Stimulated activated naive CD8-positive, alpha-beta T cell treated with anti-CD3 and anti-CD28 coated beads, Interleukin-15, Interleukin-2, amounts not matched to agents 100 U/mL and 50 U/mL, for 24 hours (primary cell): ENCODE data around the gene GNG7.
"Not testable (repeated sequence)": the region's sequence is repeated elsewhere in the genome, so short reads cannot be mapped to it uniquely, and the experiment has no call there.

ENCODE experiments used
- ATAC-seq: fragments of 150-1000 bp; cut with Tn5 transposase; one replicate; pipeline ENCODE4 v1.10.0; 2021
- DNase-seq: peaks from one replicate; pipeline ENCODE4 v3.0.0; 2021

Gene GNG7

GRCh38 chr19:2602391-2603181 is 99.9 kb downstream of the GNG7 start:
- no peak for DNase-seq
- no peak for ATAC-seq

- ATAC-seq (no peak), DNase-seq (no peak)
These were observed 101.3 kb downstream of the GNG7 start for GRCh38 chr19:2600914-2601870.

- no peak for DNase-seq
- ATAC-seq, result no peak
These were observed 108.2 kb downstream of the GNG7 start for GRCh38 chr19:2594319-2594718.

- no peak for DNase-seq
These were observed 109.7 kb downstream of the GNG7 start for GRCh38 chr19:2592824-2593223.

GRCh38 chr19:2591537-2592291 is 110.8 kb downstream of the GNG7 start:
- no peak for ATAC-seq
- no peak for DNase-seq

More at GRCh38 chr19:2592824-2593223, 109.7 kb downstream of the GNG7 start:
- ATAC-seq, result no peak

GRCh38 chr19:2590630-2591399 is 111.7 kb downstream of the GNG7 start:
- no peak for ATAC-seq
- no peak for DNase-seq

GRCh38 chr19:2589441-2589840 is 113.1 kb downstream of the GNG7 start:
- DNase-seq (no peak), ATAC-seq (no peak)

GRCh38 chr19:2588081-2588777 is 114.3 kb downstream of the GNG7 start:
- DNase-seq, result no peak

GRCh38 chr19:2587001-2587719 is 115.3 kb downstream of the GNG7 start:
- ATAC-seq (no peak), DNase-seq (no peak)

More at GRCh38 chr19:2588081-2588777, 114.3 kb downstream of the GNG7 start:
- no peak for ATAC-seq

GRCh38 chr19:2586196-2586595 is 116.3 kb downstream of the GNG7 start:
- ATAC-seq (no peak), DNase-seq (no peak)

GRCh38 chr19:2584002-2584401 is 118.5 kb downstream of the GNG7 start:
- ATAC-seq (no peak), DNase-seq (no peak)

- DNase-seq, result no peak
- ATAC-seq, result no peak
These were observed 119.2 kb downstream of the GNG7 start for GRCh38 chr19:2582984-2583956.

- ATAC-seq, DNase-seq: not testable (repeated sequence)
These were observed 122.1 kb downstream of the GNG7 start for GRCh38 chr19:2580396-2580795.

- DNase-seq (no peak), ATAC-seq (no peak)
These were observed 122.7 kb downstream of the GNG7 start for GRCh38 chr19:2579678-2580280.

GRCh38 chr19:2578901-2579677 is 123.4 kb downstream of the GNG7 start:
- DNase-seq (peak; percentile 73), ATAC-seq (no peak)

GRCh38 chr19:2578391-2578890 is 124.1 kb downstream of the GNG7 start:
- ATAC-seq, result no peak
- DNase-seq, result no peak

- no peak for ATAC-seq
- DNase-seq, result no peak
These were observed 124.7 kb downstream of the GNG7 start for GRCh38 chr19:2577722-2578335.
